ENCODE measurements around the gene TBX5.

TBX5 gene

GRCh38 chr12:114319422-114319821 is 86.5 kb downstream of the TBX5 start:
- no peak overlapping the region for H3K27ac Mint-ChIP-seq
- no peaks in the 10 kb centered on the region for H3K36me3 Mint-ChIP-seq
- H3K4me1 Mint-ChIP-seq, result no peaks in the 10 kb centered on the region
- H3K27me3 Mint-ChIP-seq, result peaks cover 1% of the 10 kb centered on the region
- ATAC-seq (ENCODE audit: low read depth) (no peak), DNase-seq (ENCODE audit: low spot score in 2 of 2) (no peak)
- no peak overlapping the region for H3K4me3 Mint-ChIP-seq
- peaks cover 3% of the 10 kb centered on the region for H3K9me3 Mint-ChIP-seq

DNA sequence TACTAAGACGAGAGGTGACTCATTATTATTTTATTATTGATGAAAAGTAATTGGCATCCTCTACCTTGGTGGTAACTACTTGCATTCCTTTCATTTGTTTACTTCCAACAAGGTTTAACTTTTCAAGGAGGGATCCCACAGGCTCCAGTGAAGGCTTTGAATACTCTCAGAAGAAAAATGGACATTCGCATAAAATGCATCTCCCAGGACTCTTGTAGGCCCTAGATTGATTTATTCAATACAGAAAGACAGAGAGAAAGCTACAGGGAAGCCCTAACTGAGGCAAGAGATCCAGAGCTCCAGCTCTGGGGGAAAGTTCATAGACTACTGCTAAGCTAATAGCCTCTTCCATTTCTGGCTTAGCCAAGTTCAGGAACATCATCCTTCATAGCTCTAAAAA is 87.0 kb downstream of the TBX5 start:
- H3K9me3 Mint-ChIP-seq, result peaks cover 3% of the 10 kb centered on the region
- no peaks in the 10 kb centered on the region for H3K36me3 Mint-ChIP-seq
- H3K27ac Mint-ChIP-seq, result no peak overlapping the region
- H3K4me3 Mint-ChIP-seq, result no peak overlapping the region
- DNase-seq (ENCODE audit: low spot score in 2 of 2) (no peak), ATAC-seq (ENCODE audit: low read depth) (no peak)
- no peaks in the 10 kb centered on the region for H3K4me1 Mint-ChIP-seq
- peaks cover 1% of the 10 kb centered on the region for H3K27me3 Mint-ChIP-seq

DNA sequence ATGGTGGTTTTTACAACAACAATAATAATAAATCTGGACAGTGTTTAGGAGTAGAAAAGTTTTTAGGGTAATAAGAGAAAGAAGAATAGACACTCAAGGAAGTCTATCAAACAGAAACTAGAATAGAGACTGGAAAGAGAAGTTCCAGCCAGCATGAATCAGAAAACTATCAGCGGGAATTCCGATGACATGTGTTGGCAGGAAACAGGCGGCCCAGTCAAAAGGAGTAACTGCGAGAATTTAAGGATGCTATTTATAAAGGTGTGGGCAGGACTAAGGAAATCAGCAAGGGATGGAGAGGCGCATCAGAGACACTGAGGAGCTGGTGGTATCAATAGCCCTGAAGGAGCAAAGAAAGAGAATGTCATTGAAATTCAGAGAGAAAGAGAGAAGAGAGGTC is 89.9 kb downstream of the TBX5 start:
- H3K27me3 Mint-ChIP-seq, result no peaks in the 10 kb centered on the region
- H3K9me3 Mint-ChIP-seq, result no peaks in the 10 kb centered on the region
- H3K4me1 Mint-ChIP-seq, result no peaks in the 10 kb centered on the region
- no peak overlapping the region for H3K4me3 Mint-ChIP-seq
- no peak for ATAC-seq (ENCODE audit: low read depth)
- no peak overlapping the region for H3K27ac Mint-ChIP-seq
- DNase-seq (ENCODE audit: low spot score in 2 of 2), result no peak
- H3K36me3 Mint-ChIP-seq, result no peaks in the 10 kb centered on the region

GRCh38 chr12:114314974-114315720 is 90.8 kb downstream of the TBX5 start:
- H3K4me3 Mint-ChIP-seq, result no peak overlapping the region
- H3K27me3 Mint-ChIP-seq, result no peaks in the 10 kb centered on the region
- H3K9me3 Mint-ChIP-seq, result no peaks in the 10 kb centered on the region
- H3K4me1 Mint-ChIP-seq, result no peaks in the 10 kb centered on the region
- DNase-seq (ENCODE audit: low spot score in 2 of 2) (no peak), ATAC-seq (ENCODE audit: low read depth) (no peak)
- H3K36me3 Mint-ChIP-seq, result no peaks in the 10 kb centered on the region
- no peak overlapping the region for H3K27ac Mint-ChIP-seq

DNA sequence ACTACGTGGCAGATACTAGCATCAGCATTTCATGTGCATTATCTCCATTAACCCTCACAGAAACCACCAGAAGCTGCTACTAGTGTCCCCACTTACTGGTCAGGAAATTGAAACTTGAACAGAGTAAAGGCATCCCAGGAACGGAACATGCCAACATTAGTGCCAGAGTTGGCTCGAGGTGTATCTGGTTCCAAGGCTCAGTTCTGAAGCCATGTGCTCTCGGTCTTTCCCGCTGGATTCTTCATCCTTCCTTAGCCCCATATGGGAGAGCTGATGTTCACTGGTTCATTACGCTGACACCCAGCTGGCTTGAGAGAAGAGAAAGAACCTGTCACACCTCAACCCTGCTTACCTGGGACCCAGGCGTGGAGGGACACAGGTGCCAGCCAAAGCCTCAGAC is 91.5 kb downstream of the TBX5 start:
- Mint-ChIP-seq H3K9me3 (no peaks in the 10 kb centered on the region), H3K4me3 (no peak overlapping the region), H3K27ac (no peak overlapping the region), H3K36me3 (no peaks in the 10 kb centered on the region), H3K27me3 (no peaks in the 10 kb centered on the region), H3K4me1 (no peaks in the 10 kb centered on the region)
- DNase-seq (ENCODE audit: low spot score in 2 of 2) (no peak), ATAC-seq (ENCODE audit: low read depth) (no peak)

DNA sequence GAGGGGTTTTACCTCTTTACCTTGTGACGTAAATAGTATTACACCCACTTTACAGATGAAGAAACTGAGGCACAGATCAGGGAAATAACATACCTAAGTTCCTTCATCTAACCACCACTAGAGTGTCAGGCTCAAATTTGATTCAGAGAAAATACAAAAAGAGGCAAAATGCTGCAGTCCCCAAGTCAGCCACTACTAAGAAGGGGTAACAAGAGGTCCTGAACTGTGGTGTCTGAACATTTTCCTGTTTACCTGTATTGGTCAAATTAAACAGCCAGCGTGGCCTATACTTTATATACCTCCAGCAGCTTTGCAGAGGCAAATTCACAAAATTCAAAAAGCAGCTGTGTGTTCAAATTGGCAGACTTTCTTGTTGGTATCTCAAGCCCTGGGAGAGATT is 92.0 kb downstream of the TBX5 start:
- no peaks in the 10 kb centered on the region for H3K27me3 Mint-ChIP-seq

DNA sequence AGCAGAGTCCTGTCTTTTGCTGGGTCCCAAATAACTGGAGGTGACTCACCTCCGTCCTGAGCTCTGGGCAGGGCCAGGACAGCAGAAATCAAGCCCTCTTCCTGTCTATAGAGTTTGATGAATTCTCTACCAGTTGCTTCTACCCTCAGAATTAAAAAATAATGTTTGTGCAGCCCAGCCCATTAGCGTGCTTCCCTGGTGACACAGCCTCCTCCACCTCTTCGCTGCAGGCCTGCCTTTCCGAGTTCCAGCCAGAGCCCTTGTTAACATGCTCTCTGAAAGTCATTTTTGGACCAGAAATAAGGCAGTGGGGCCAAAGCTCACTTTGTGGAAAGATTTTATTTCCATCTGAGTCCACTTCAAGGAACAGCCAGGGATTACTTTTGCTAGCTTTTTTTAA is 94.0 kb downstream of the TBX5 start:
- no peaks in the 10 kb centered on the region for H3K27me3 Mint-ChIP-seq
- no peaks in the 10 kb centered on the region for H3K36me3 Mint-ChIP-seq
- no peak overlapping the region for H3K27ac Mint-ChIP-seq
- no peaks in the 10 kb centered on the region for H3K4me1 Mint-ChIP-seq
- H3K4me3 Mint-ChIP-seq, result no peak overlapping the region
- DNase-seq (ENCODE audit: low spot score in 2 of 2) (no peak), ATAC-seq (ENCODE audit: low read depth) (no peak)
- peaks cover 3% of the 10 kb centered on the region for H3K9me3 Mint-ChIP-seq

More for the DNA sequence above, 92.0 kb downstream of the TBX5 start:
- no peak for ATAC-seq (ENCODE audit: low read depth)
- Mint-ChIP-seq H3K27ac (no peak overlapping the region), H3K4me3 (no peak overlapping the region), H3K9me3 (peaks cover under 1% of the 10 kb centered on the region), H3K36me3 (no peaks in the 10 kb centered on the region), H3K4me1 (no peaks in the 10 kb centered on the region)
- DNase-seq (ENCODE audit: low spot score in 2 of 2), result no peak

- no peak overlapping the region for H3K27ac Mint-ChIP-seq
- H3K4me1 Mint-ChIP-seq, result no peaks in the 10 kb centered on the region
- DNase-seq (ENCODE audit: low spot score in 2 of 2) (no peak), ATAC-seq (ENCODE audit: low read depth) (no peak)
- H3K27me3 Mint-ChIP-seq, result no peaks in the 10 kb centered on the region
- no peak overlapping the region for H3K4me3 Mint-ChIP-seq
- no peaks in the 10 kb centered on the region for H3K36me3 Mint-ChIP-seq
- H3K9me3 Mint-ChIP-seq, result peaks cover 6% of the 10 kb centered on the region
These were observed 99.3 kb downstream of the TBX5 start for GRCh38 chr12:114306646-114307045.

GRCh38 chr12:114305446-114305845 is 100.5 kb downstream of the TBX5 start:
- H3K36me3 Mint-ChIP-seq, result no peaks in the 10 kb centered on the region
- no peaks in the 10 kb centered on the region for H3K27me3 Mint-ChIP-seq
- H3K4me1 Mint-ChIP-seq, result no peaks in the 10 kb centered on the region
- DNase-seq (ENCODE audit: low spot score in 2 of 2) (no peak), ATAC-seq (ENCODE audit: low read depth) (no peak)
- H3K27ac Mint-ChIP-seq, result no peak overlapping the region
- H3K4me3 Mint-ChIP-seq, result no peak overlapping the region
- peaks cover 6% of the 10 kb centered on the region for H3K9me3 Mint-ChIP-seq
